Measurements from ENCODE around the gene PPM1H. TPM values are rescaled to one million over a fixed set of nuclear protein-coding genes. Genes with fewer than 3 reads are reported as not detected.
A peak's percentile ranks its signal among the peaks of the same experiment; 100 is the strongest.
"Not testable (repeated sequence)": the region's sequence is repeated elsewhere in the genome, so short reads cannot be mapped to it uniquely, and the experiment has no call there.

PPM1H gene
- total RNA-seq, 8 experiments from 2014 or later: 0.56 to 13.7 (median 7.0) TPM

DNA sequence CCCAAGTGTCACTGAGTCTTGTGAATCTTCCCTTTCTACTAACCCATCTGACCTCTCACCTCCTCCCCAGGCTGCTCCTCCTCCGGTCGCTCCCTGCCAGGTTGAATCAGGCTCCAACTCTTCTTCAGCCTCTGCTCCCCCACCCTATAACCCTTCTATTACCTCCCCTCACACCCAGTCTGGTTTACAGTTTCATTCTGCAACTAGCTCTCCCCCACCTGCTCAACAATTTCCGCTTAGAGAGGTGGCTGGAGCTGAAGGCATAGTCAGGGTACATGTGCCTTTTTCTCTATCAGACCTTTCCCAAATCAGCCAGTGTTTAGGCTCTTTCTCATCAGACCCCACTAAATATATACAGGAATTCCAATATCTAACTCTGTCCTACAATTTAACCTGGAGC, 174.6 kb downstream of the PPM1H start:
- WGBS, 10 experiments: 40 to 85% methylated on average over 1 to 3 of the region's 3 CpGs; no CpG with 5 or more reads in 8 of the 10 experiments

DNA sequence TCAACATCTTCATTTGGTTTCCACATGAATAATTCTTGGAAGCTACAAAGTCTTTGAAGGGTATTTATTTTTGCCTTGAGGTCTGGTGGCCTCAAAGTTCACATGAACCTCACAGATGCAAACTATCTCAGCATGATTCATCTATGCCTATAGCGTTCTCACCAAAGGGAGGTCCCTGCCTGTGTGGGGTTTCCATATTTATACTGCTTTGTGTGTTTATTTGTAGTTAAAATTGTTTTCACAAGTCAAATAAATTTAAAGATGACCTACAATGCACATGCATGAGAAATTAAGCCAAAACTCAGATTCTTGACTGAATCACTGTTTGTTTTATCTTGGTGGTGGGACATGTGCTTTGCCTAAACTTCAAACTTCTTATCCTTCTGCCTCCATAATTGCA, 176.7 kb downstream of the PPM1H start:
- Histone ChIP-seq H3K4me1 (replicated peaks in 1 of 2) (peaks cover 9 to 14% of the 10 kb centered on the region in 2 donors), H3K4me3 (no peak overlapping the region), H3K27ac (no peak overlapping the region)
- WGBS, 10 experiments: 0 to 22% (median 4%) methylated on average over 1 of the region's 1 CpG; no CpG with 5 or more reads in 4 of the 10 experiments
- in situ Hi-C loops (cut with MboI; ENCODE audit: low pct_unique_long_range_greater_than_20kb in 2 of 9, low sequenced_read_pairs in 9 of 9, unreplicated experiment in 9 of 9): no loop called here
- peak in 3 of 8 experiments; percentile 98 for ATAC-seq (replicated peaks in 6 of 8)

More for the DNA sequence above, 174.6 kb downstream of the PPM1H start:
- in situ Hi-C loops (cut with MboI; ENCODE audit: low pct_unique_long_range_greater_than_20kb in 2 of 9, low sequenced_read_pairs in 9 of 9, unreplicated experiment in 9 of 9); H3K4me3 ChIP-seq; H3K27ac ChIP-seq; ATAC-seq (replicated peaks in 6 of 8): not testable (repeated sequence)
- peaks cover 9 to 14% of the 10 kb centered on the region in 2 donors for H3K4me1 ChIP-seq (replicated peaks in 1 of 2)

DNA sequence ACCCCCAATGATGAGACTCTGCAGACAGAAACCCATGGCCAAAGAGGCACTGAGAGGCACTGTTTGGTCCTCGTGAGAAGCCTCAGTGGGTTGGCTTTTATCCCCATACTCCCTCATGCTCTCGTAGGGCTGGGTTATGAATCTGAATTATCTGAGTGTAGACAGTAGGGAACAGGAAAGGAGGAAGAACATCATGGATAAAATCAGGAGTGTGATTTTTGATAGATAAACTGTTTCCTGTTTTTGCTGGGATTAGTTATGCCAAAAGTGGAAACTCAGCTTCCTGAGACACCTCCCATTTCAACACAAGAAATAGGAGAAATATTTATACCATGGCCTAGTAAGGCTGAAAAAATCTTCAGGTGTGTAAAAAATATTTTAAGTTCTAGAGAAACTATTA, 177.9 kb downstream of the PPM1H start:
- in situ Hi-C loops (cut with MboI; ENCODE audit: low pct_unique_long_range_greater_than_20kb in 2 of 9, low sequenced_read_pairs in 9 of 9, unreplicated experiment in 9 of 9): no loop called here
- 60 to 100% (median 97%) methylated on average over 1 to 2 of the region's 2 CpGs; no CpG with 5 or more reads in 2 of the 10 experiments for WGBS, 10 experiments
- no peak overlapping the region for H3K4me3 ChIP-seq
- peaks cover 6 to 11% of the 10 kb centered on the region in 2 donors for H3K4me1 ChIP-seq (replicated peaks in 1 of 2)
- H3K27ac ChIP-seq: no peak overlapping the region
- no peak for ATAC-seq (replicated peaks in 6 of 8)

DNA sequence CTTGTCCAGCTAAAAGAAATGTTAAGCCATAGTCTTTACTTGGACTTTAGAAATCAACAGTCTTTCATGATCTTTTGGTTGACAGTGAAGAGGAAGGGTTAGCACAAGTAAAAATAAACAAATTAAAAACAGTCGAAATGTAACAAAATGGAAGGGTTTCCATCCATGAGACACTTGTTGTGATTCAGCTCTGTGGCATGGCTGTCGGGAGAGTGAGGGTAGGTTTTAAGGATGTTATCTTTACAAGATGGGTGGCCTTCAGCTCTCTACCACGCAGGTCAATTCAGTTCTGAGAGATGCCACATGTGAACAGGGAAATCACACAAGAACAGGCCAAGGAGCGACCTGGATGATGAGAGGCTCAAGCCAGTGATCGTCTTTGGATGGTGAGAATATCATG, 180.2 kb downstream of the PPM1H start:
- Histone ChIP-seq H3K4me3 (no peak overlapping the region), H3K4me1 (replicated peaks in 1 of 2) (peaks cover 0 to 3% of the 10 kb centered on the region in 2 donors), H3K27ac (no peak overlapping the region)
- WGBS, 10 experiments: 80 to 100% (median 94%) methylated on average over 1 to 5 of the region's 5 CpGs; no CpG with 5 or more reads in 2 of the 10 experiments
- in situ Hi-C loops (cut with MboI; ENCODE audit: low pct_unique_long_range_greater_than_20kb in 2 of 9, low sequenced_read_pairs in 9 of 9, unreplicated experiment in 9 of 9): no loop called here
- no peak for ATAC-seq (replicated peaks in 6 of 8)

DNA sequence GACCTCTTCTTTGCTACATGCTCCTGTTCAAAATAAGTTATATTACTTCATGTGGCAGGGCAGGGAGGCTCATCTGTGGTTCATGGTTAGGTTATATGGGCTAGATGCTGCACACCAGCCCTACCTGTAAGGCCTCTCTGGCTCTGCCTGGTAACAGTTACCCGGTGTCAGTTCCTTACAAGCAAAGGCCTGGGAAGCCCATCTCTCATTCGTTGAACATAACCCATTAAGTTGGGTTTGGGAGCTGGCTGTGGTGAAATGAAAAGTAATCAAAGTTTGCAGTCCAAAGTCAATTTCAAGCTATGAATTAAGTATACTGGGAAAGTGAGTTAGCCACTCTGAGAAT, 183.2 kb downstream of the PPM1H start:
- ATAC-seq (replicated peaks in 6 of 8): no peak

DNA sequence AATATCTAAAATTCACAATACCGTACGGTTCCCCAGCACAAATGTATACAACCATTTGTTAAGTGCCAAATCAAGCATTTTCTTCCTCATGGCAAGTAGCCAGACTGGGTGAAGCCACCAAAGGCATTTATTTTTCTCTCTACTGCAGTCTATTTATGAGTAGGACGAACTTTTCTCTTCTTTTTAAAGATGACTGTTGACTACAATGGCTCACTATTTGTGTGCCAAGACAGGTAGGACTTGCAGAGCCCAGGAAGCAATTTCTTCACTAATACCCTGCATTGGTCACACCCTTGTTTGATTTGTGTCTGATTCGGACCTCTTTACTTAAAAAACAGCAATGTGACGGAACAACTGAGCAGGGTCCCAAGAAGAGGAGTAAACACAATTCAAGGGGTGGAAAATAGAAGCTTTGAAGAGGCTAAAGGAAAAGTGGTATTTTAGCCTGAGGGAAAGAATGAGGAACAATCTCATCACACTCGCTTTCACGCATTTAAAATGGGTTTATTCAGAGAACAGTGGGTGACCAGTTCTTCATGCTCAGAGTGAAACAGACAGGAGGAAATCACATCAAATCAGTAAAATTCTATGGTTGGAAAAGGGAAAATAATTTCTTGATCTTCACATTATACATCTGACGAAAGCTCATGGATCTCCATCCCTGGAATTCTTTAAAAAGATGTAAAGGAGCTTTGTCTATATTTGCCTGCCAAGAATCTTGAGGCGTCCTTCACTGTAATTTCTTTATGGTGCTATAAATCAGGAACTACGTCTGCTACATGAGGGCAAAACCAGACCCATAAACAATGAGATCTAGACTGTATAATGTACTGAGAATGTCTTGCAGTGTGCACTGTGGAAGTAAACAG, 183.8 kb downstream of the PPM1H start:
- H3K27ac ChIP-seq: no peak overlapping the region
- H3K4me1 ChIP-seq (replicated peaks in 1 of 2): peaks cover 0 to 5% of the 10 kb centered on the region in 2 donors
- peak in 2 of 8 experiments; percentile 21 to 54 for ATAC-seq (replicated peaks in 6 of 8)
- in situ Hi-C loops (cut with MboI; ENCODE audit: low pct_unique_long_range_greater_than_20kb in 2 of 9, low sequenced_read_pairs in 9 of 9, unreplicated experiment in 9 of 9): no loop called here
- no peak overlapping the region for H3K4me3 ChIP-seq
- 64 to 98% (median 89%) methylated on average over 2 to 10 of the region's 10 CpGs for WGBS, 10 experiments

More for the DNA sequence above, 183.2 kb downstream of the PPM1H start:
- in situ Hi-C loops (cut with MboI; ENCODE audit: low pct_unique_long_range_greater_than_20kb in 2 of 9, low sequenced_read_pairs in 9 of 9, unreplicated experiment in 9 of 9): no loop called here
- no peak overlapping the region for H3K27ac ChIP-seq
- H3K4me3 ChIP-seq: no peak overlapping the region
- H3K4me1 ChIP-seq (replicated peaks in 1 of 2): peaks cover 0 to 5% of the 10 kb centered on the region in 2 donors
- 33 to 100% (median 97%) methylated on average over 1 to 2 of the region's 2 CpGs; no CpG with 5 or more reads in 4 of the 10 experiments for WGBS, 10 experiments

DNA sequence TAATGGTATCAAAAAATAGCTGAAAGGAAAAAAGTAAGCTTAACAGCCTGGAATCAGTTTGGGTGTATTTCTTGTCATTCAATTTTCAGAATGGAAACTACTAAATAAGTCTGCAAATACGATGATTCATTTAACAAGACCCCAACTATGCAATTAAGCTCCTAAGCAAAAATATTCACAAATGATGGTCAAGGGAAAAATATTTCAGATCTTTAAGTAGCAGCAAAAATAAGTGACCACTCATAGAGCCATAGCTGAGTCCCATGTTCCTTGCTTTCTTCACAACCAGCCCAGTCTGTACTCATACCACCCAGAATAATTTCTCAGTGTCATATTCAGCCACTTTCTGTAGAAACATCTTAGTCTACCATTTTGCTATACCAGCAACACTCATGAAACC, 185.4 kb downstream of the PPM1H start:
- 0 to 100% (median 88%) methylated on average over 1 of the region's 1 CpG; no CpG with 5 or more reads in 5 of the 10 experiments for WGBS, 10 experiments
- Histone ChIP-seq H3K4me1 (replicated peaks in 1 of 2) (peaks cover 0 to 5% of the 10 kb centered on the region in 2 donors), H3K4me3 (no peak overlapping the region), H3K27ac (no peak overlapping the region)
- in situ Hi-C loops (cut with MboI; ENCODE audit: low pct_unique_long_range_greater_than_20kb in 2 of 9, low sequenced_read_pairs in 9 of 9, unreplicated experiment in 9 of 9): no loop called here
- no peak for ATAC-seq (replicated peaks in 6 of 8)

DNA sequence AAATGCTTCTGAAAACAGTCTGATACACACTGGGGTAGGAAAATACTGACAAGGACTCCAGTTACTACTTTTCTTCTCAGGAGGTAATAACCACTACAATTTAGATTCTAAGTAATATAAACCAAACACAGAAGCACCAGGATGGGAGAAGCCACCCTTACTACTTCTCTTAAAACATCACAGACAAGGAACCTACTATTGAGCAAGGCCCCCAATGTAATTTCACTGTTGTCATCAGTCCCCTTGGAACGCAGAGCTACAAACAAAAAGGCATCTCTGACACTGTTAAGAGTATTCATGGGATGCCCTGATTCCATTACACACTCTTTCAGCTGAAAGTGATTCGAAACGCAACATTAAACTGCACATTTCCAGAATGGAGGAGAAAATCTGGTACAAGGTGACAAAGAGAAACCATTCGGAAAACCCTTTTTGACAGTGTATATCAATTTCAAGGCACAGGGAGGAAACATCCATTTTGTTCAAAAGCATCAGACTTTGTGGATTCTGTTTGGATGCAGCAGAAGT, 185.9 kb downstream of the PPM1H start:
- 55 to 100% (median 91%) methylated on average over 1 to 4 of the region's 4 CpGs for WGBS, 10 experiments
- no peak for ATAC-seq (replicated peaks in 6 of 8)
- H3K4me3 ChIP-seq: no peak overlapping the region
- in situ Hi-C loops (cut with MboI; ENCODE audit: low pct_unique_long_range_greater_than_20kb in 2 of 9, low sequenced_read_pairs in 9 of 9, unreplicated experiment in 9 of 9): no loop called here
- peaks cover 0 to 5% of the 10 kb centered on the region in 2 donors for H3K4me1 ChIP-seq (replicated peaks in 1 of 2)
- H3K27ac ChIP-seq: no peak overlapping the region

DNA sequence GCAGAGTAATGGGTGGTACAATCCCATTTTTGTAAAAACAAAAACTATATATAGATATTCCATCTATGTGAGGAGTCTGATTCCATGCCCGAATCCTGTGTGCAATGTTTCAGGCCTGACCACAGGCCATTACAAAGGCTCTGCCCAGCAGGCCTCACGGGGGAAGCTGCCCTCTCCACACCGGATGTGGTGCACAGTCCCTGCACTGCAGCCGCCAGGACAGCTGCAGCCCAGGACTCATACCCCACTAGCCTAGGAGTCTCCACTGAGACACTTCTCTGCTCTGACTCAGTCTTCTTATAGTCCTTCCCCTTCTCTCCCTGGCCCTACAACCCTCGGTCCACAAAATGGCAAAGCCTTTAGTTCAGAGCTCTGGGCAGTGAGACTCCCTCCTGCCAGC, 190.4 kb downstream of the PPM1H start:
- Histone ChIP-seq H3K4me3 (no peak overlapping the region), H3K27ac (no peak overlapping the region), H3K4me1 (replicated peaks in 1 of 2) (peaks cover 0 to 21% of the 10 kb centered on the region in 2 donors)
- ATAC-seq (replicated peaks in 6 of 8): no peak
- in situ Hi-C loops (cut with MboI; ENCODE audit: low pct_unique_long_range_greater_than_20kb in 2 of 9, low sequenced_read_pairs in 9 of 9, unreplicated experiment in 9 of 9): no loop called here
- WGBS, 10 experiments: 82 to 91% (median 83%) methylated on average over 2 to 5 of the region's 5 CpGs; no CpG with 5 or more reads in 5 of the 10 experiments

DNA sequence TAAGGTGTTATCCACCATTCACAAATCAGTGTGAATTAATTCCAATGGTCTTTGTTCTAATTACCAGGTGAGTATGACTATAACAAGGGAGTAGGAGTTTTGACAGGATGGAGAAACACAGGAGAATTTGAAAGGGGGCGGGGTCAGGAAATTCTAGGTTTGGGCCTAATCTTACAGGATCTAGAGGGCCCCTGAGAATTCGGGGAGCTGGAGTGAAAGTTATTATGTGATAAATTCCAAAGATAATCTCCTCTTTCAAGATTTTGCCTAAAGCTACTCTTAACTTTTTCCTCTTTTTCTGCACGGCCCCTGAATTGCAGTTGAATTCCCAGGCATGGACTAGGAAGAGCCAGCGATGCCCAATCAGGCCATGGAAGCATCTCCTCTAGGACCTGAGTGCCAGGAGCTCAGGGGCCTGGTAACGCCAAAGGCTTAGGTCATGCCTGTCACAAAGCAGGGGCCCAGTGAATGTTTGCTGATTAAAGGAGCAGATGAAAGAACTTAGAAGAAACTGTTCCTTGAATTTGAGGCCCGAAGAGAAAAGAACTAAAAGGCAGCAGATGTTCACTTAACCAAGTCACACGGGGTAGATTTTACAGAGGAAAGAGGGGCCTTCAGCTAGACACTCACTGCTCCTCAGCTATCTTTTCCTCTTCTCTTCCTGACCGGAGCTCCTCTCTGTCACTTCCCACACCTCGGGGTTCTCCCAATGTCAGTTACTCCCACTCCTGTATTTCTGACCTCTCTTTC, 195.5 kb downstream of the PPM1H start:
- no peak for ATAC-seq (replicated peaks in 6 of 8)
- WGBS, 10 experiments: 33 to 100% (median 70%) methylated on average over 2 to 8 of the region's 9 CpGs

DNA sequence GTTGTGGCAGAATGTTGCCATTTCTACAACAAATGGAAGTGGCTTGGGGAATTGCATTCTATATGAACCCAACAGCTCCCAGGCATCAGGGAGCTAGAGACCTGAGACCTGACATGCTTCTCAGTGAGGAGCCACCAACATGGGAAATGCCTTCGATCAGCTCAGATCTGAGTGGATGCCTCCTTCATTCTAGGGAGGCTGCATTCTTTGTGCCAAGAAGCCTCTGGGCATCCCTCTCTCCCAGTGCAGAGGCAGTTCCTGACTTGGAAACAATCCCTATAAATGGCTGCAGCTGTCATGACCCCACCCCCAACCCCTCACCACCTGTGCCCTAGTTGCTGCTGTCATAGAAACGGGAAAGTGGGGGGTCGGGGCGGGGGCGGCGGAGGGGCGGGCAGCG, 196.3 kb downstream of the PPM1H start:
- ATAC-seq (replicated peaks in 6 of 8): no peak

More for the DNA sequence above, 195.5 kb downstream of the PPM1H start:
- Histone ChIP-seq H3K4me1 (replicated peaks in 1 of 2) (peaks cover 8 to 31% of the 10 kb centered on the region in 2 donors), H3K27ac (no peak overlapping the region), H3K4me3 (no peak overlapping the region)
- in situ Hi-C loops (cut with MboI; ENCODE audit: low pct_unique_long_range_greater_than_20kb in 2 of 9, low sequenced_read_pairs in 9 of 9, unreplicated experiment in 9 of 9): no loop called here

DNA sequence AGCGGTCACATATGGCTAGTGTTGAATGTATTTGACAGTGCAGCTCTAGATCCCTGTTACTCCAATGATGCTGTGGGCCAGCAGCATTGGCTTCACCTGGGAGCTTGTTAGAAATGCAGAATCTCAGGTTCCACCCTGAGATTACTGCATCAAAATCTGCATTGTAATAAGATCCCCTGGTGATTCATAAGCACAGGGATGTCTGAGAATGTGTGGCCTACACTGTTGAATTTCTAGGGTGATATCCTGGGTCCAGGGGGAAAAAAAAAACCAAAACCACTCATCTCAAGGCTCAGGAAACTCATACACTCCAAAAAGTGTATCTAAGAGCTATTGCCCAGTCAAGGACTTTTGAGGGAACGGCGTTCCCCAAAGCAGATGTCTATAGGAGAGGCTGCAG, 196.8 kb downstream of the PPM1H start:
- in situ Hi-C loops (cut with MboI; ENCODE audit: low pct_unique_long_range_greater_than_20kb in 2 of 9, low sequenced_read_pairs in 9 of 9, unreplicated experiment in 9 of 9): no loop called here

More for the DNA sequence above, 196.3 kb downstream of the PPM1H start:
- no peak overlapping the region for H3K4me3 ChIP-seq
- 100% methylated on average over 1 of the region's 8 CpGs; no CpG with 5 or more reads in 8 of the 10 experiments for WGBS, 10 experiments
- H3K4me1 ChIP-seq (replicated peaks in 1 of 2): peaks cover 8 to 31% of the 10 kb centered on the region in 2 donors
- no peak overlapping the region for H3K27ac ChIP-seq
- in situ Hi-C loops (cut with MboI; ENCODE audit: low pct_unique_long_range_greater_than_20kb in 2 of 9, low sequenced_read_pairs in 9 of 9, unreplicated experiment in 9 of 9): no loop called here

DNA sequence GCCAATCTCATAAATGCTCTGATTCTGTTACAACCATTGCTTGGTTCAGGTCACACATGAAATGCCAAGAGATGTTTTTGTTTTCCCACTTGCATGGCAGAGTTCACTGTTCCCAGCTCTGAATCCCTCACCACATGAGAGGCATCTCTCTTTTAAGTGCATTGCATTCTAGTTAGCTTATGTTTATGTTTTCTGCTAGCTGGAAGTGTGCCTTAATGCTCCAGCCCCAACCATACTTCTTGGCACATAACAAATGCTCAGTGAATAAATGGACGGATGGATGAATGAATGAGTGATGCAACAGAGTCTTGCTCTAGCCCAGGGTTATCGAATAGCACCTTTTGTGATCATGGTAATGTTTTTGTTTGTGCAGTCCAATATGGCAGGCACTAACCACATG, 197.3 kb downstream of the PPM1H start:
- no peak overlapping the region for H3K27ac ChIP-seq
- no peak overlapping the region for H3K4me3 ChIP-seq
- peaks cover 14 to 31% of the 10 kb centered on the region in 2 donors for H3K4me1 ChIP-seq (replicated peaks in 1 of 2)
- 72 to 100% (median 100%) methylated on average over 1 to 2 of the region's 2 CpGs; no CpG with 5 or more reads in 2 of the 10 experiments for WGBS, 10 experiments
- in situ Hi-C loops (cut with MboI; ENCODE audit: low pct_unique_long_range_greater_than_20kb in 2 of 9, low sequenced_read_pairs in 9 of 9, unreplicated experiment in 9 of 9): no loop called here
- ATAC-seq (replicated peaks in 6 of 8): no peak

More for the DNA sequence above, 196.8 kb downstream of the PPM1H start:
- Histone ChIP-seq H3K4me3 (no peak overlapping the region), H3K27ac (no peak overlapping the region), H3K4me1 (replicated peaks in 1 of 2) (peaks cover 10 to 31% of the 10 kb centered on the region in 2 donors)
- WGBS, 10 experiments: 80 to 100% (median 98%) methylated on average over 1 to 3 of the region's 3 CpGs; no CpG with 5 or more reads in 6 of the 10 experiments
- peak in 2 of 8 experiments; percentile 42 to 54 for ATAC-seq (replicated peaks in 6 of 8)

Measured in motor neuron (in vitro differentiated cells).